GM18858 (cell line): Measurements from ENCODE around the gene CAPN5.

ENCODE experiments used
- ATAC-seq: cut with Tn5 transposase; IDR thresholded peaks from one replicate; pipeline ENCODE4 v1.9.1; 2021; ENCODE audit not compliant: unreplicated experiment

Gene CAPN5

GRCh38 chr11:77146261-77147035, 79.7 kb downstream of the CAPN5 start:
- no peak for ATAC-seq

GRCh38 chr11:77147036-77147315, 80.2 kb downstream of the CAPN5 start:
- no peak for ATAC-seq

- ATAC-seq = no peak
Observed at GRCh38 chr11:77147668-77148321, 81.0 kb downstream of the CAPN5 start.

GRCh38 chr11:77148963-77149715, 82.4 kb downstream of the CAPN5 start:
- no peak for ATAC-seq

GRCh38 chr11:77149716-77150392, 83.1 kb downstream of the CAPN5 start:
- no peak for ATAC-seq

GRCh38 chr11:77150836-77151235, 84.1 kb downstream of the CAPN5 start:
- ATAC-seq = no peak

GRCh38 chr11:77151804-77152509, 85.2 kb downstream of the CAPN5 start:
- ATAC-seq = no peak

GRCh38 chr11:77152846-77153245, 86.1 kb downstream of the CAPN5 start:
- ATAC-seq = no peak

- no peak for ATAC-seq
Observed at GRCh38 chr11:77153276-77154185, 86.8 kb downstream of the CAPN5 start.

- no peak for ATAC-seq
Observed at GRCh38 chr11:77154381-77155081, 87.8 kb downstream of the CAPN5 start.

- ATAC-seq = no peak
Observed at GRCh38 chr11:77155082-77155475, 88.3 kb downstream of the CAPN5 start.

GRCh38 chr11:77155556-77156130, 88.9 kb downstream of the CAPN5 start:
- ATAC-seq = no peak

- ATAC-seq = no peak
Observed at GRCh38 chr11:77156396-77157195, 89.8 kb downstream of the CAPN5 start.

GRCh38 chr11:77158041-77158695, 91.4 kb downstream of the CAPN5 start:
- ATAC-seq = no peak

GRCh38 chr11:77159219-77159936, 92.6 kb downstream of the CAPN5 start:
- ATAC-seq = no peak

GRCh38 chr11:77159937-77160495, 93.2 kb downstream of the CAPN5 start:
- no peak for ATAC-seq

GRCh38 chr11:77163271-77163670, 96.5 kb downstream of the CAPN5 start:
- ATAC-seq = no peak
